Keratinocyte (primary cell): Measurements from ENCODE around the gene PIM2. TPM values are rescaled to one million over a fixed set of nuclear protein-coding genes. Genes with fewer than 3 reads are reported as not detected.

Source experiments
- DNase-seq: peaks from one replicate; pipeline ENCODE4 v3.0.0-alpha.2; 2011; ENCODE audit warnings: low read depth, missing footprints, low spot score
- FAIRE-seq: peaks from 2 replicates; lab custom pipeline; 2011; peaks lifted over from hg19 to GRCh38; lab: Jason Lieb, UNC
- H2AFZ ChIP-seq: 2 replicates; pipeline ENCODE4 v1.6.0; 2012; ENCODE audit warnings: low read length, control low read depth, inconsistent platforms; ENCODE audit not compliant: control insufficient read depth
- H3K27ac ChIP-seq: 2 replicates; pipeline ENCODE4 v1.5.1; 2011; ENCODE audit warnings: low read length; ENCODE audit not compliant: control insufficient read depth, insufficient read depth
- H3K27me3 ChIP-seq: 3 replicates; pipeline ENCODE4 v1.6.0; 2011; ENCODE audit warnings: low read length; ENCODE audit not compliant: control insufficient read depth, insufficient read depth; ENCODE audit errors: extremely low read depth
- H3K36me3 ChIP-seq, 2 experiments: 2 replicates in 1 of 2; 3 replicates in 1 of 2; pipeline ENCODE4 v1.5.1; 2011; ENCODE audit warnings: low read length in 2 of 2, mild to moderate bottlenecking in 1 of 2; ENCODE audit not compliant: control insufficient read depth in 2 of 2, insufficient read depth in 2 of 2; ENCODE audit errors: extremely low read depth in 1 of 2
- H3K4me1 ChIP-seq: 3 replicates; pipeline ENCODE4 v1.5.1; 2011; ENCODE audit warnings: low read length; ENCODE audit not compliant: control insufficient read depth, insufficient read depth; ENCODE audit errors: extremely low read depth
- H3K4me2 ChIP-seq: 3 replicates; pipeline ENCODE4 v1.6.0; 2011; ENCODE audit warnings: low read depth, low read length; ENCODE audit not compliant: control insufficient read depth, insufficient read depth; ENCODE audit errors: extremely low read depth
- H3K4me3 ChIP-seq, 3 experiments: fragments of 200-600 bp in 1 of 3; sonication (generic) in 1 of 3; 2 replicates in 2 of 3; 3 replicates in 1 of 3; pipeline ENCODE4 v1.5.1; 2011 to 2016; ENCODE audit warnings: low read length in 3 of 3, mild to moderate bottlenecking in 3 of 3, control low read depth in 2 of 3, inconsistent platforms in 1 of 3, low read depth in 1 of 3, mixed read lengths in 1 of 3, mixed run types in 1 of 3, moderate library complexity in 1 of 3; ENCODE audit not compliant: control insufficient read depth in 2 of 3, insufficient read depth in 2 of 3; ENCODE audit errors: extremely low read depth in 1 of 3
- H3K79me2 ChIP-seq: 2 replicates; pipeline ENCODE4 v1.6.0; 2012; ENCODE audit warnings: low read length; ENCODE audit not compliant: control insufficient read depth, insufficient read depth
- H3K9ac ChIP-seq: 3 replicates; pipeline ENCODE4 v1.6.0; 2011; ENCODE audit warnings: low read length; ENCODE audit not compliant: control insufficient read depth, insufficient read depth; ENCODE audit errors: extremely low read depth
- H3K9me1 ChIP-seq: 3 replicates; pipeline ENCODE4 v1.6.0; 2011; ENCODE audit warnings: low read length; ENCODE audit not compliant: control insufficient read depth, insufficient read depth; ENCODE audit errors: extremely low read depth
- H3K9me3 ChIP-seq: 2 replicates; pipeline ENCODE4 v1.5.1; 2012; ENCODE audit warnings: low read depth, low read length; ENCODE audit not compliant: control insufficient read depth
- H4K20me1 ChIP-seq: 3 replicates; pipeline ENCODE4 v1.6.0; 2011; ENCODE audit warnings: low read length; ENCODE audit not compliant: control insufficient read depth, insufficient read depth; ENCODE audit errors: extremely low read depth
- EZH2 ChIP-seq: IDR thresholded peaks from one replicate; pipeline ENCODE4 v1.6.1; 2012; ENCODE audit warnings: inconsistent platforms, mild to moderate bottlenecking, low read length, moderate library complexity
- dilution Hi-C: fragments of 300-500 bp; cut with MboI; formaldehyde crosslinking; loops from one replicate; pipeline ENCODE4 v1.7.0; 2020; ENCODE audit warnings: low sequenced_read_pairs; ENCODE audit not compliant: extremely low pct_ligation_motif_present
- polyA plus RNA-seq, 5 experiments: library from polyadenylated mRNA; depleted of rRNA in 3 of 5; stranded (reverse) in 3 of 5; stranded (forward) in 1 of 5; unstranded in 1 of 5; fragments of >200 nt; gene quantifications; 1 replicate in 1 of 5; 2 replicates in 3 of 5; 3 replicates in 1 of 5; pipeline versions ENCODE4 v1.2.1 to v1.2.3, GENCODE V29; 2011 to 2012; ENCODE audit warnings: missing spikeins in 2 of 5, low read depth in 1 of 5, low replicate concordance in 1 of 5
- TF ChIP-seq, protein P1 (sequence below), 3 experiments: IDR thresholded peaks in 1 of 3; conservative IDR thresholded peaks in 1 of 3; optimal IDR thresholded peaks in 1 of 3; 2 replicates in 2 of 3; 3 replicates in 1 of 3; pipeline versions ENCODE3 to v1.5.1; 2011; ENCODE audit warnings: low read length in 3 of 3, mild to moderate bottlenecking in 3 of 3, moderate library complexity in 2 of 3, control low read depth in 1 of 3, inconsistent platforms in 1 of 3; ENCODE audit not compliant: insufficient read depth in 2 of 3; ENCODE audit errors: extremely low read depth in 1 of 3

PIM2 gene
- polyA plus RNA-seq, 1 donor (not counting 4 experiments of a cell fraction or from before 2014, with no cell fraction given): 9.9 TPM

- Histone ChIP-seq H3K4me2 (no peak overlapping the region), H3K27me3 (no peaks in the 10 kb centered on the region), H2AFZ (no peak overlapping the region), H3K9me1 (no peaks in the 10 kb centered on the region), H3K9me3 (peaks cover 2% of the 10 kb centered on the region), H3K4me1 (peaks cover 6% of the 10 kb centered on the region), H3K27ac (no peak overlapping the region), H3K36me3 (peaks cover 6 to 23% of the 10 kb centered on the region in 2 experiments), H3K9ac (no peak overlapping the region), H4K20me1 (peaks cover 3% of the 10 kb centered on the region), H3K79me2 (peaks cover 19% of the 10 kb centered on the region), H3K4me3 (no peak overlapping the region)
- FAIRE-seq (no peak), DNase-seq (no peak)
- TF ChIP-seq EZH2: no peak
- dilution Hi-C loops: no loop called here
These were observed 16.0 kb downstream of the PIM2 start for GRCh38 chrX:48902776-48903175.

DNA sequence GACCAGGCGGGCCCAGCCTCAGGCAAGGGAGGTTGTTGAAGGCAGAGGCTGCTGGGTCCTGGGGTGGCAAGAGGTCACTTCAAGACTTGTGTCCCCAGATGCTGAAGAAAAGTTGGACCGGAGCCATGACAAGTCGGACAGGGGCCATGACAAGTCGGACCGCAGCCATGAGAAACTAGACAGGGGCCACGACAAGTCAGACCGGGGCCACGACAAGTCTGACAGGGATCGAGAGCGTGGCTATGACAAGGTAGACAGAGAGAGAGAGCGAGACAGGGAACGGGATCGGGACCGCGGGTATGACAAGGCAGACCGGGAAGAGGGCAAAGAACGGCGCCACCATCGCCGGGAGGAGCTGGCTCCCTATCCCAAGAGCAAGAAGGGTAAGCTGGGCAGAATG is 16.7 kb downstream of the PIM2 start:
- no peak for TF ChIP-seq EZH2
- TF ChIP-seq, protein P1, sequence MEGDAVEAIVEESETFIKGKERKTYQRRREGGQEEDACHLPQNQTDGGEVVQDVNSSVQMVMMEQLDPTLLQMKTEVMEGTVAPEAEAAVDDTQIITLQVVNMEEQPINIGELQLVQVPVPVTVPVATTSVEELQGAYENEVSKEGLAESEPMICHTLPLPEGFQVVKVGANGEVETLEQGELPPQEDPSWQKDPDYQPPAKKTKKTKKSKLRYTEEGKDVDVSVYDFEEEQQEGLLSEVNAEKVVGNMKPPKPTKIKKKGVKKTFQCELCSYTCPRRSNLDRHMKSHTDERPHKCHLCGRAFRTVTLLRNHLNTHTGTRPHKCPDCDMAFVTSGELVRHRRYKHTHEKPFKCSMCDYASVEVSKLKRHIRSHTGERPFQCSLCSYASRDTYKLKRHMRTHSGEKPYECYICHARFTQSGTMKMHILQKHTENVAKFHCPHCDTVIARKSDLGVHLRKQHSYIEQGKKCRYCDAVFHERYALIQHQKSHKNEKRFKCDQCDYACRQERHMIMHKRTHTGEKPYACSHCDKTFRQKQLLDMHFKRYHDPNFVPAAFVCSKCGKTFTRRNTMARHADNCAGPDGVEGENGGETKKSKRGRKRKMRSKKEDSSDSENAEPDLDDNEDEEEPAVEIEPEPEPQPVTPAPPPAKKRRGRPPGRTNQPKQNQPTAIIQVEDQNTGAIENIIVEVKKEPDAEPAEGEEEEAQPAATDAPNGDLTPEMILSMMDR (optimal IDR thresholded peaks at IDR 0.05 in 1 of 3, IDR thresholded peaks at IDR 0.05 in 1 of 3, conservative IDR thresholded peaks at IDR 0.05 in 1 of 3; ENCODE audit: extremely low read depth in 1 of 3, insufficient read depth in 2 of 3, low read length in 3 of 3): no peak
- Histone ChIP-seq H4K20me1 (peaks cover 3% of the 10 kb centered on the region), H3K4me3 (no peak overlapping the region), H3K9me3 (no peaks in the 10 kb centered on the region), H3K27ac (no peak overlapping the region), H3K4me1 (peaks cover 6% of the 10 kb centered on the region), H3K36me3 (peaks cover 6 to 21% of the 10 kb centered on the region in 2 experiments), H3K9ac (no peak overlapping the region), H3K4me2 (no peak overlapping the region), H2AFZ (no peak overlapping the region), H3K9me1 (no peaks in the 10 kb centered on the region), H3K27me3 (no peaks in the 10 kb centered on the region), H3K79me2 (peaks cover 17% of the 10 kb centered on the region)
- dilution Hi-C loops: no loop called here
- DNase-seq (no peak), FAIRE-seq (no peak)

- DNase-seq (no peak), FAIRE-seq (no peak)
- Histone ChIP-seq H3K4me3 (no peak overlapping the region), H3K9me3 (no peaks in the 10 kb centered on the region), H3K36me3 (peaks cover 4 to 18% of the 10 kb centered on the region in 2 experiments), H3K79me2 (peaks cover 17% of the 10 kb centered on the region), H3K4me2 (no peak overlapping the region), H3K4me1 (peaks cover 9% of the 10 kb centered on the region), H3K9me1 (no peaks in the 10 kb centered on the region), H3K9ac (no peak overlapping the region), H3K27ac (no peak overlapping the region), H3K27me3 (no peaks in the 10 kb centered on the region), H4K20me1 (peaks cover 3% of the 10 kb centered on the region), H2AFZ (no peak overlapping the region)
- TF ChIP-seq, protein P1 (optimal IDR thresholded peaks at IDR 0.05 in 1 of 3, IDR thresholded peaks at IDR 0.05 in 1 of 3, conservative IDR thresholded peaks at IDR 0.05 in 1 of 3; ENCODE audit: extremely low read depth in 1 of 3, insufficient read depth in 2 of 3, low read length in 3 of 3): no peak
- no peak for TF ChIP-seq EZH2
- dilution Hi-C loops: no loop called here
These were observed 17.8 kb downstream of the PIM2 start for GRCh38 chrX:48901069-48901468.
